TTC549 (cell line): ENCODE results near the gene DENND6B.

Source experiments
- FAIRE-seq: peaks from 2 replicates; lab custom pipeline; 2012; peaks lifted over from hg19 to GRCh38; lab: Jason Lieb, UNC

The DENND6B gene

DNA sequence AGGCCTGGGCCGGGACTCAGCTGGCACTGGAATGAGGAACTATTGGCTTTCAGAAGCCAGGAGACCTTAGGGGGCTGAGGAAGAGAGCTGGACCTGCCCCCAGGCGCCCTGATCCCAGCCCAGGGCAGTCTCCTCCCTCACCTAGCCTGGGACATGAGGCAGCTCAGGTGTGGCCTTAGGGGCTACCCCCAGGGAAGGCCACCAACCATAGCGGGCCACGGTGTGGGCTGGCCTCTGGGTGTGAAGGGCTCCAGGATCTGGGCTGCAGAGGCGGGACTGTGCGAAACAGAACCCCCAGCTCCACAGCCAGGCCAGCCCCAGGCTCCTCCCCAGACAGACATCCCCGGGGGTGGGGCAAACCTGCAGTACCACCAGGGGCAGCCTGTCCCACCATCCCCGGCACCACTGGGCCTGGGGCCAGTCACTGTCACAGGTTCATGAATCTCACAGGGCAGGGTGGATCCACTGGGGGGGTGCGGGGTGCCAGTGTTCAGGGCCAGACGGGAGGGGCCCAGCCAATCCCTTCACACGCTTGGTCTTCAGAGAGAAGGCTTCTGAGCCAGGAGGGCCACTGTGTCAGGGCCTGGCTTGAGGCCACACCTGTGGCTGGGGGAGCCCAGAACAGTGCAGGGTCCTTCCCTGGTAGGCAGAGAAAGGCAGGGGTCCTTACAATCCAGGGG lies 22.8 kb downstream of the DENND6B start:
- no peak for FAIRE-seq

DNA sequence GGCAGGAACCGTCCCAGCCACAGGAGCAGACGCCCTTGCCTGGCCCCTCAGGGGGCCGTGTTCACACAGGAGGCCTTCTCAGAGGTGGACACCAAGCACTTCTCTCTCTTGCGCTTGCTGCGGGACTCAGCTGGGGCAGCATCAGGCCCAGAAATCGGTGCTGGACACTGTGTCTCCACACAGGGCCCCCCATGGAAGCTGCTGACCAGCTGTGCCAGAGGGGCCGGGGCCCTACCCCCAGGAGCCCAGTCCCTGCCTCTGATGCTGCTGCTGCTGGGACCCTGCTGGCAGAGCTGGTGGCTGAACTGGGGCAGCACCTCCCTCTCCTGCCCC lies 23.3 kb downstream of the DENND6B start:
- FAIRE-seq, result no peak

DNA sequence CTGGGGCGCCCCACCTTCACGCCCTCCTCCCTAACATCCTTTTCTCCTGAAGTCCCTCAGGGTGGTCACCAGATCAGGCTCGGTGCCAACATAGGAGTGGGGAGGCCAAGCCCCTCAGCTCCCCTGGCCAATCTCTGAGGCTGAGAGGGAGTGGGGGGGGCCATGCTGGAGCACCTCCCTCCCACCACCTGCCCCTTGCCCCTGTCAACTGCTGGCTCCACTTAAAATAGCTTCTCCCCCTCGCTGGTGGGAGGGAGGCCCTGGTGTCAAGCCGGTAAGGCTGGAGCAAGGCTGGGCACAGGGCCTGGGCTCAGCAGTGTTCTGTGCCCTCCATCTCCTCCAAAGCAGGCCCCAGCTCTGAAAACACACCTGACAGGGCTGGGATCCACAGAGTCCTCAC lies 24.2 kb downstream of the DENND6B start:
- no peak for FAIRE-seq

DNA sequence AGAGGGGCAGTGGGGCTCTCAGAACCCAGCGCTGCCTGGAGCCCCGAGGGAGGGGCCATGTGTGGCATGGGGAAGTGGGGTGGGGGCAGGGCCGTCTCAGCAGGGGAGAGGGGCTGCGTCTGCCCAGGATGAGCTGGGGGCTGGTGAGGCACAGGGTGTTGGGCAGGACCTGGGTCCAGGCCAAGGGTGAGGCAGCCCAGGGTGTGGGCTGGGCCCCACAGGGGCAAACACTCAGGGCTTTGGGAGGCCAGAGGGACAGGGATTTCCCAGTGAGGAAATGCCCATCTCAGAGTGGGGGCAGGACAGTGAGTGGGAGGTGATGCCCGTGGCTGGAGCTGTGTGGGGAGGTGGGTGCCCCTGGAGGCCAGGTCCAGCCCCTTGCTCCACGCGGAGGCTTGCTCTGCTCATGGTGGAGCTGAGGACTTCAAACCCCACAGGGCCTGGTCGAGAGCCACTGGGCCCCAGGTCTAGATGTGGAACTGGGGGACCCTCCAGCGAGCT lies 24.7 kb downstream of the DENND6B start:
- no peak for FAIRE-seq

DNA sequence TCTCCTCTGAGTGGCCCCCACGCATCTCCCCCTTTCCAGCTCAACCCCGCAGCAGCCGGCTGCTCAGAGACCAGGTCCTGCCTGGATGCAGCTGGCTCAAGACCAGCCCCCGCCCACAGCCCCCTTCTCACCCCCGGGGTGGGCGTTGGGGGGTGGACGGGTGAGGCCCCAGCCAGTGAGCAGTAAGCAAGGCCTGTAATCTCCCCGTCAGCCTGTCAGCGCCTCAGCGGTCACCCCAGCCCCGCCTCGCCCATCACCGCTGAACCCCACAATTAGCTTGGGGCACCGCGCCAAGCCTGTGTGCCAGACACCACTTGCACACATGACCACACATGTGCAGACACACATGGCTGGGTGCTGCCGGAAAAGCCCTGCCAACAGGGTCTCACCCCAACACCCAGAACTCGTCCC lies 25.2 kb downstream of the DENND6B start:
- FAIRE-seq, result no peak

DNA sequence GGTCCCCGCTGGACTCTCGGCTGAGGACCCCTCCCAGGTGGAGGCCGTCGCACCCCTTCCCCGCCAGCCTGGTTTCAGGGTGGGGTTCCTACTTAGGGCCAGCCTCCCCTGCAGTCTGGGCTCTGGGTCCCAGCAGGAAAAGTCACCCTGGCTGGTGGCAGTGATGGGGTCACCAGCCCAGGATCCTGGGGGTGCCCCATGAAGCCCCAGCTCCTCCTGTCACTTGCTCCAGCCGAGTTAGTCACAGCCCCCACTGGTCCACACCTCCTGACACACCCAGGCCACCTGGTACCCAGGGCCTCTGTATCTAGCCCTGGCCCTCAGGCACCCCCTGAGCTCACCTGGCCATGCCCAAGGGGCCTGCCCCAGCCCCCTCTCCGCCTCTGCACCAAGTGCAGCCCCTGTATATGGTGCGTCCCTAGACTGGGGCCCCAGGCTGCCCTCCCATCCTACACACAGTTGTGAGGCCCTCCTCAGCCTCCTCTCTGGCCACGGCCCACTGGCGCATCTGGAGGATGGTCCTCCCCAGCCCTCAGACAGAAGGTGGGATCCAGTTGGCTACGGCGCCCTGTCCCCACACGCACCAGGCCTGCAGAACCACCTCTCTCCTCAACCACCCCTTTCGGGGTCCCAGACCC lies 26.1 kb downstream of the DENND6B start:
- FAIRE-seq, result no peak

DNA sequence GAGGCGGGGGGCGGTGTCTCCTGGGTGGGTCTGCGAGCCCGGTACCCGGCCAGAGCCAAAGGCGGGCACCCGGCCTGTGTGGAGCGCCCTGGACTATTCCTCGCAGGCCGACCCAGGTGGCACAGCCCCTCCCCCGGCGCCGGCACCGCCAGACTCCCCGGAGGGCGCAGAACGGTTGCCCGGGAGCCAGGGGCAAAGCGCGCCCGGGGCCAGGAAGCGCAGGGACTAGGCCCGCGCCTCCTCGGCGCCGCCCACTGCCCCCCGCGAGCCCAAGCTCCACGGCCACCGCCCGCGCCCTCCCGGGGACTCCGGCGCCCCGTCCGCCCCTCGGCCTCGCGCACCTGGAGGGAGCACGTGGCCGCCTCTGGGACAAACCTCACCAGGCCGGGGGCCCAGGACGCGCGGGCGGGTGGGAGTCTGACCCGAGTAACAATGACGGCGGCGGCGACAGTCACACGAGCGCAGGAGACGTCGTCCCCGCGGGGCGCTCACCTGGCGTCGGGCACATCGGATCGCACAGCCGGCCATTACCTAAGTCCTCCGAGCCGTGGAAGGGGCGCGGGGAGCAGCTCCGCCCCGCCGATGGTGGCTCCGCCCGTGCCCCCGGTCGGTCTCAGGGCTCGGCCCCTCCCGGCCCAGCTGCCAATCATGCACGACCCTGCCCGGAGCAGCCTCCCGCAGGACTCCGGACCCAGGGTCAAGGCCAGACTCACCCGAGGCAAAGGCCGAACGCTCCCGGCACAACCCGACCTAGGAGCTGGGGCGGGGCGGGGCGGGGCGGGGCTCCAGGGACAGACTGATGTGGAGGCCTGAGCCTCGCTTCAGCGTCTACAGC lies 26.8 kb downstream of the DENND6B start:
- FAIRE-seq, result no peak

DNA sequence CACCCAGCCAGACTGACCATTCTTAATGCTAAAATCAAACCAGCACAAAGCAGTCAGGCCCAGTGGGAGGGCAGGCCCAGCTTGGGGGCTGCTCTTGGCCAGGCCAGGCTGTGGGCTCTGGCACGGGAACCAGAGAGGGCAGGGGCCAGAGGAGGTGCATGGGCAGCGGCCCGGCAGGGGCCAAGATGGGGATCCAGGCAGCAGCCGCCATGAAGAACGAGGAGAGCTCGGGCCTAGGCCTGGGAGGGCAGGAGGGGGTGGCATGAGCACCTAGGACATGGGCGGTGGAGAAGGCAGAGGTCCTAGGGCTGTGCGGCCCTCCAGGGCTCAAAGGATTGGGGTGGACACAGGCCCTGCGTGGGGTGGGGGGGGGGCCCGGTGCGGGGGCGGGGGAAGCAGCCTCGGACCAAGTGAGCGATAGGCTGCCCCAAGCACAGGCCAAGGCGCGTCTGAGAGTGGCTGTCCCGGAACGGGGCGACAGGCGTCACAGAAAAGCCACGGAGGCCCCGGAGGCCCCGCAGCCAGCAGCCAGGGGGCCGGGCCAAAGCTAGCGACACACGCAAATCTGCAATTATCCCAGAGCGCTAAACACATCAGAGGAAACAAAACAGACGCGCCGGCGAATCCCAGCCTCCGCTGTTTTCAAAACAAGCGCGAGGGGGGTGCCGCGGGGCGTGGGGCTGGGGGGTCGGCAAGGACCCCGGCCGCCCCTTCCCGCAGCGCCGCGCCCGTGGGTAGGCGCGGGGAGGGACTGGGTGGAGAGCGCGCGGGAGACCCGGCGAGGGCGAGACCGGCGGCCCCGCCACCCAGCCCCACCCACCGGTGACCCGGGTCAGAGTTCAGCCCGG lies 27.7 kb downstream of the DENND6B start:
- no peak for FAIRE-seq

DNA sequence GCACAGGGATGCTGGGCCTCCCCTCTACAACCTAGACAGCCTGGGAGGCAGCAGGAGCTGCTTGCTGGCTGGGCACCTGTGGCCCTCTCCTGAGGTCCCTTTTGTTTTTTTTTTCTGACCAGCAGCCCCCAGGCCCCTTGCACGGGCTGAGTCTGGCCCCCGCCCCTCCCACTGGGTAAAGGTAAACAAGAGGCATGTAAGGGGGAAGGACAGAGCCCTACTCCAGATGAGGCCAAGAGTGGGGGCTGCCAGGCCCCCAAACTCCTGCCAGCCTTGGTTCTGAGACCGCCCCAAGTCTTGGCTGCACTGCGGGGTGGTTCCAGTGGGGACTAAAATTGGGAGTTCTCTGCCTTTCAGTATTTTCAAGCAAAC lies 28.6 kb downstream of the DENND6B start:
- FAIRE-seq, result no peak

DNA sequence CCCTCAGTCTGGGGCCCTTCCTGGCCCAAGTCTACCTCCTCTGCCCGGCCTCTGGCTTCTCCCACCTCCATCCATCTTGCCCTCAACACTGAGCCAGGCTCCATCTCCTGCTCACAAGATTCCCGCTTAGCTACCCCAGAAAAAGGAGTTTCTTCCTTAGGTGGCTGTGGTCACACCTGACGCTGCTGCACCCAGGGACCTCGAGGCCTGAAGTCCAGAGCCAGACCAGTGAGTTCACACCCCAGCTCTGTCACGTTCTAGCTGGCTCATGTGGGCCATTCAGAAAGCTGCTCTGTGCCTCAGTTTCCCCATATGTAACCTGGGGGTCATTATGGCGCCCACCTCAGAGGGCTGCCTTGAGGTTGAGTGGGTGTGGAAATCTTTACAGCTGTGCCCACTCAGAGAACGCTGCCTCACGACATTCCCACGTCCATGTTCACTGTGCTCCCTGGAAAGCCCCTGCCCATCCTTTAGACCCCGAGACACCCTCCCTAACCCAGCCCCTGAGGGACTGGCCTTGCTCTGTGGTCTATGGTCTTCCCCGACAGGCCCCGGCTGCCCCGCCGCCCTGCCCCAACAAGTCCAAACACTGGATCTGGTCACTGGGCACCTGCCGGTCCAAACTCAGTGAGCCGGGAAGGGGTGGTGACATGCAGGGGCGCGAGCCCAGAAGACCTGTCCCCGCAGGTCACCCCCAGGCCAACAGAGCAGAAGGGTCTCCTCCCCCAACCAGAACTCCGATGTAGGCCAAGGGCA lies 29.1 kb downstream of the DENND6B start:
- FAIRE-seq, result no peak

DNA sequence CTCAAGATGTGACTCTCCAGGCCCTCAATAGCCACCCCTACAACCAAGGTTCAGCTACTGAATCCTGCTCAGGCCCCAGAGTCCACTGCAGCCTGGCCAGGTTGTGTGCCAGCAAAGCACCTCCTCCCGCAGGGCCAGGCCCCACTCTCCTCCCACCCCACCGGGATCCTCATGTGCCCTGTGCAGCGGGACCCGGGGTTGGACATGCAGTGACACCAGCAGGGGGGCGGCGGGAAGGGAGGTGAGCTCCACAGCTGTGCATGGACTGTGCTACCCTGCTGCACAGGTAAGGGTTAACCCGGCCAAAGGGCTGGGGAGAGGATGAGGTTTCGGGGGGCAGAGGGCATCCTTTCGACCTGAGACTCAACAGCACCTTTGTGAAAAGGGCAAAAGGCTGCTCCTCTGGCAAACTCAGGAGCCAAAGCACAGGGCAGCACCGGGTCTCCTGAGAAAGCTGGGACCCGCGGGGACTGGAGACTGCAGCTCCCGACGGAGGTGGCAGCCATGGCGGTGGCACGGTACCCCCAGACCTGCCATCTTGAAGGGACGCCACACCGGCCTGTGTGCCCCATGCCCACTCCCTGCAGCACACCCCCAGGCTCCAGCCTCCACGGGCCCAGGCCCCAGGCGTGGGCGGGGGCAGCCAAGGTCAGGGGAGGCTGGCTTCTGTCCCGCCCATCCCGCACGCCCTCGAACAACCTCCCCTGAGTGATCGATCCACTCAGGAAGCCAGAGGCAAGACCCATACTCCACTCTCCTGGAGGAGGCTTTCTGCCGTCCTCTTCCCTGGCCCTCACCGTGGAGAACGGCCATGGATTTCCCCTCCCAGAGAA lies 29.9 kb downstream of the DENND6B start:
- no peak for FAIRE-seq

DNA sequence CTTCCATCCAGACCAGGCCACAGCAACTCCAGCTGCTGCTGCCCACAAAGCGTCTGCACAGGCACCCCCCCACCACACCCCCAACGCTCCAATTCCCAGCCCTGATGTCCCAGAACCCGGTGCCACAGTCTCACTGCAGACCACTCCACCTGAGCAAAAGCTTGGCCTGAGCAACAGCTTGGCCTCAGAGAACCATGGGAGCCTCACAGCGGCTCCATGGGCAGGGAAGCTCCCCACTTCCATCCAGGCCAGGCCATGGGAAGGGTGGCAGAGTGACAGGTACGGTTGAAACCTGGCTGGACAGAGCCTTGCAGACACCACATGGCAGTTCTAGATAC lies 32.5 kb downstream of the DENND6B start:
- no peak for FAIRE-seq

DNA sequence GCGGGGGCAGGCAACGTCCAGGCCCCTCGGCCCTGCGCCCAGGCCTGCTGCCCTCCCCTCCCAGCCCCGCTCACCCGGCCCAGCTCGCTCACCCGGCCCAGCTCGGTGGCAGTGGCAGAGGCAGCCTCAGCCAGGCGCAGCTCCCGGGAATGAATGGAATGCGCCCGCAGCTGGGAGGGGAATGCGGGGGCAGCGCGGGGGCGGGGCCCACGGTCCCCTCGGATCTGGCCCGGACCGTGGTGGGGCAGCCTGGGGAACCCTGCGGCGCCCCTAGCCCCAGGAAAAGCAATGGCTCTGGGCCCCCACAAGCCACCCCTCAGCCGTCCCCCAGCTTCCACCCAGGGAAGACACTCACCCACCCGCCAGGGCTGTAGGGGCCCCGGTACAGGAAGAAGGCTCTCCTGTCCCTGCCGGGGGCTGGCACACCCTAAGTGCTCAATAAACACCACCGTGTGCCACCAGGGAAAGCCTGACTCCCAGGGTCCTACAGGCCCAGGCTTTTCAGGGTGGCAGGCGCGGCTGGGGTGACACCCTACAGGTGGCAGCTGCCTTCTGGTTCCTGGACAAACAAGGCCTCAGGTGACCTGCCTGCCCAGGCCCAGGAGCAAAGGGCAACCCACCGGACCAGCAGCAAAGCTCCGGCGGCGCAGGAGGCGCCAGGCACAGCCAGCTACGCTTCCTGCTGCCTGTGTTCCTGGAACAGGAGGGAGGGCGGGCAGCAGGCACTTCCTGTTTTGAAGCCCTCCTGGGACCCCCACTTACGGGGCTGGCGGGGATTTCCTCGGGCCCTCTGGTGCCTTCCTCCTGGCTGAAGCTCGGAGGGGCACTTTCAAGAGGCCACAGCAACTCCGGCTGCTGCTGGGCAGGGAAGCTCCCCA lies 33.1 kb downstream of the DENND6B start:
- no peak for FAIRE-seq

DNA sequence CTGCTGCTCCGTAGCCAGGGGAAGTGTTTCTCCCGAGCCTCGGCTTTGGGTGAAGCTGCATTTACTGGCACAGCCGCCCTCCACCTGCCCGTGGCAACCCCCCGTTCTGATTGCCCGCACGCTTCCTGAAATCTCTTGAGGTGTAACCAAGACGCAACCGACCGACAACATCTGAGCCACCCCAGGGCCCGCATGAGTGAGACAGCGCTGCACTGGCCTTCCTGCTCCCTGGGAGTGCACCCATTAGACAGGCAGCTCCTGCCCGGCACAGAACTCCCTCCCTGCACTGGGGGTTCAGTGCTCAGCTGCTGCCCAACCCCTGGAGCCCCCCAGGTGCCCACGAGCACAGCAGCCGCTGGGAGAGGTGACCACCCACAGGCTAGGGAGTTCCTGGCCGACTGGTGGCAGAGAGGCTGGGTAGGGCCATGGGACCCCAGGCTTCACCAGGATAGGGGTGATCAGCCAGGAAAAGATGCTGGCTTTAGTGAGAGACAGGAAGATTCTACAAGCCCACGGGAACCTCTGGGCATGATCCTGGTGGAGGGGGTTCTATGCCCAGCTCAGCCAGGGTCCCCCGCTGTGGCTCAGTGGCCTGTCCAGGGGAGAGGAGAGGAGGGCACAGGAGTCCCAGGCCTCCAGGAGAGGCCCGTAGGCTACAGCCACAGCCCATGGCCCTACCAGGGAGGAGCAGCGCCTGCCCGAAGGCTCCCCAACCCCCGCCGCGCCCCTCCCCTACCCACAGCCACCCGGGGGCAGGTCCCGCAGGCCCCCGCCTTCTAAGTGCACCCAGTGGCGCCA lies 34.0 kb downstream of the DENND6B start:
- FAIRE-seq, result no peak

DNA sequence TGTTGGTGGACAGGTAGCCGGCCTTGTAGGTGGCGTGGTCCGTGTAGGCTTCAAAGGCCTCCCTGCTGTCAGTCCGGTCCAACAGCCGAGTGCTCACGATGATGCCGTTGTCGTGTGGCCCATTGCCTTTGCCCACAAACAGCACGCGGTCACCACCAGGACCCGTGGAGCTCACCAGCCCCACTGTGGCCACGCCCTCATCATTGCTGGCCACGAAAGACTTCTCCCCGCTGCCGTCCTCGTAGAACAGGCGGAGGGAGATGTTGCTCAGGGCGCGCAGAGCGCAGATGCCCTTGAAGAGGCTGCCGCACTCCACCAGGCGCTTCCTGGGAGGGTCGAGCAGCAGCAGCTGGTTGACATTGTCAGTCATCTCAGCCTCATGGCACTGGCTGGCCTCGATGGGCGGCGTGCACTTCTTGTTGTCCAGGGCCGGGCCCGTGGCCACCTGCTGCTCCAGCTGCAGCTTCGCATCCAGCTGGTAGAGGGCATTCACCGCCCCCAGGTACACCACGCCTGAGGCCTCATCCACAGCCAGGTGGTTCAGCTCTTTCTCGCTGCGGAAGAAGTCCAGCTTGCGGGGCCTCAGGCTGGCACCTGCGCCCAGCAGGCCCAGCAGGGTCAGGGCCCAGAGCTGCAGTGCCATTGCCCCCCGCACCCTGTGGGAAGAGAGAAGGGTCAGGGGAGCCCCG lies 36.7 kb downstream of the DENND6B start:
- FAIRE-seq, result no peak

DNA sequence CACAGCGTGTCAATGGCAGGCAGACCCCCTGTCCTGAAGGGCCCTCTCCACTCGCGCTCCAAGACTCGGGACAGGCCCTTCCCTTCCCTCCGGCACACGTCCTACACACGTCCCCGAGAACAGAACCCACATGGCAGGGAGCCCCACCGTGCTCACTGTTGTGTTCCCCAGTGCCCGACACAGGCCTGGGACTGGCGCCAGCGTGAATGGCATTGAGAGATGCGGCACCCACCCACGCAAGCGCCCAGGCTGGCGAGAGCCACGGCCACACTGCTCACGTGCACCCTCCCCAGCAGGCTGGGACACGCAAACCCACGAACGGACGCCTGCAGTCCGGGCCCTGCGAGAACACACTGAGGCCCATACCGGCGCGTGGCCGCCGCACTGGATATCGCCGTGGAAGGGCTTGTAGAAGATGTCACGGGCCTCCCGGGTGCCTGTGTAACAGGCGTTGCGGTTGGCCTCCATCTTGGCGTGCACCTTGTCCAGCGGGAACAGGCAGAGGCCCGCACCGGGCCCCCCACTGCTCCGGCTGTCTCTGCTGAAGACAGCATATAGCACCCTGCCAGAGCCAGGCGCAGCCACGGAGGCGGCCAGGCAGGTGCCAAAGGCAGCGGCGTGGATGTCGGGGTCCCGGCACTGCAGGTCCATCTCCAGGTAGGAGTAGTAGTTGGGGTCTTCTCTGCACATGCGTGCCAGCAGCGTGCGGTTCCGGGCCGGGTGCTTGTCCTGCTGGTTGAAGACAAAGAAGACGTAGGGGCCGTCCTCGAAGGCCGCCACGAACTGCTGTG lies 37.5 kb downstream of the DENND6B start:
- FAIRE-seq, result no peak

DNA sequence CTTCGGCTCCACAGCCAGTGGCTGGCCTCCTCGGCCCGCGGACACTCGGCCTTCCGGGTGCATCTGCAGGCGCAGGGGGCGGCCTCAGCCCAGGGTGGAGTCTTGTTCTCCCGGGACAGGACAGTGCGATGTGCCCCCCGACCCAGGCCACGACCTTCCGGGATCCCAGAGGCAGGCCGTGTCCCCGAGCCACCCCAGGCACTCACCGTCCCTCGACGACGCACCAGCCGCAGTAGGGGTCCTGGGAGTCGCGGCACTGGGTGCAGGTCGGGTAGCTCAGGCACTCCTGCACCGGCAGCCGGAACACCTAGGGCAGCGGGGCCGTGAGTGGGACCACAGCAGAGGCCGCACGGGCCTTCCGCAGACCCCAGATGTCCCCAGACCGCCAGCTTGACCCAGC lies 39.1 kb downstream of the DENND6B start:
- no peak for FAIRE-seq
